Suppressor macrophage treated with lipopolysaccharide for 1 hour (primary cell): ENCODE measurements around the gene SLC1A2.

Source experiments
- DNase-seq, 3 donors: peaks; one replicate each; pipeline ENCODE4 v3.0.0-alpha.2; 2020 to 2022

SLC1A2 gene

GRCh38 chr11:35347921-35348331 is 71.4 kb downstream of the SLC1A2 start:
- DNase-seq: peak in 2 of 3 donors; percentile 33 to 34

- DNase-seq: no peak
These were observed 72.0 kb downstream of the SLC1A2 start for GRCh38 chr11:35347173-35347878.

GRCh38 chr11:35346472-35347156 is 72.7 kb downstream of the SLC1A2 start:
- DNase-seq: no peak

- DNase-seq: peak; percentile 83 to 89 (median 87)
These were observed 74.4 kb downstream of the SLC1A2 start for GRCh38 chr11:35344681-35345574.

GRCh38 chr11:35343033-35343598 is 76.2 kb downstream of the SLC1A2 start:
- DNase-seq: no peak

- no peak for DNase-seq
These were observed 78.6 kb downstream of the SLC1A2 start for GRCh38 chr11:35340715-35341114.

- no peak for DNase-seq
These were observed 79.3 kb downstream of the SLC1A2 start for GRCh38 chr11:35340071-35340470.

GRCh38 chr11:35338921-35339320 is 80.4 kb downstream of the SLC1A2 start:
- peak; percentile 47 to 72 (median 71) for DNase-seq

- DNase-seq: no peak
These were observed 81.4 kb downstream of the SLC1A2 start for GRCh38 chr11:35337914-35338305.

- DNase-seq: peak; percentile 85 to 98 (median 96)
These were observed 82.0 kb downstream of the SLC1A2 start for GRCh38 chr11:35337136-35337913.

- no peak for DNase-seq
These were observed 82.6 kb downstream of the SLC1A2 start for GRCh38 chr11:35336726-35337125.

GRCh38 chr11:35335226-35335625 is 84.1 kb downstream of the SLC1A2 start:
- peak; percentile 56 to 65 (median 64) for DNase-seq

- peak in 2 of 3 donors; percentile 71 to 78 for DNase-seq
These were observed 84.8 kb downstream of the SLC1A2 start for GRCh38 chr11:35334385-35335090.

GRCh38 chr11:35332524-35332923 is 86.8 kb downstream of the SLC1A2 start:
- DNase-seq: no peak

- DNase-seq: peak in 2 of 3 donors; percentile 24 to 29
These were observed 88.4 kb downstream of the SLC1A2 start for GRCh38 chr11:35330931-35331330.

GRCh38 chr11:35330156-35330889 is 89.0 kb downstream of the SLC1A2 start:
- no peak for DNase-seq

GRCh38 chr11:35327829-35328228 is 91.5 kb downstream of the SLC1A2 start:
- DNase-seq: no peak

GRCh38 chr11:35326266-35326879 is 93.0 kb downstream of the SLC1A2 start:
- DNase-seq: no peak

- no peak for DNase-seq
These were observed 94.4 kb downstream of the SLC1A2 start for GRCh38 chr11:35324981-35325380.

GRCh38 chr11:35324183-35324886 is 95.0 kb downstream of the SLC1A2 start:
- DNase-seq: peak in 2 of 3 donors; percentile 63 to 66
